CD14-positive monocyte (primary cell): Measurements from ENCODE around the gene BIK. TPM values are rescaled to one million over a fixed set of nuclear protein-coding genes. Genes with fewer than 3 reads are reported as not detected.

Experiments
- DNase-seq, 3 donors: peaks; one replicate each; pipeline ENCODE4 v3.0.0-alpha.2; 2011 to 2022
- H2AFZ ChIP-seq: 2 replicates; pipeline ENCODE4 v1.6.0; 2012; ENCODE audit warnings: mild to moderate bottlenecking, low read depth, low read length, inconsistent platforms; ENCODE audit not compliant: insufficient read depth, poor library complexity, severe bottlenecking
- H3K27ac ChIP-seq, 2 donors: 1 replicate in 1 of 2; 2 replicates in 1 of 2; pipeline ENCODE4 v1.5.1; 2012 to 2013; ENCODE audit warnings: low read length in 2 of 2, control low read depth in 1 of 2, inconsistent platforms in 1 of 2, low read depth in 1 of 2, mild to moderate bottlenecking in 1 of 2
- H3K27me3 ChIP-seq, 2 donors: one replicate each; pipeline versions ENCODE4 v1.6.0 to v1.6.1; 2011 to 2013; ENCODE audit warnings: low read length in 2 of 2; ENCODE audit not compliant: control insufficient read depth in 2 of 2, insufficient read depth in 2 of 2
- H3K36me3 ChIP-seq, 2 donors: replicated peaks in 1 of 2; 1 replicate in 1 of 2; 2 replicates in 1 of 2; pipeline versions ENCODE4 v1.5.1 to v1.6.1; 2012 to 2013; ENCODE audit warnings: low read length in 2 of 2, control low read depth in 1 of 2, inconsistent platforms in 1 of 2, mild to moderate bottlenecking in 1 of 2; ENCODE audit not compliant: insufficient read depth in 2 of 2, control insufficient read depth in 1 of 2
- H3K4me1 ChIP-seq, 2 donors: 1 replicate in 1 of 2; 2 replicates in 1 of 2; pipeline versions ENCODE4 v1.5.1 to v1.6.1; 2012 to 2013; ENCODE audit warnings: low read length in 2 of 2, control low read depth in 1 of 2, inconsistent platforms in 1 of 2, mild to moderate bottlenecking in 1 of 2, moderate library complexity in 1 of 2; ENCODE audit not compliant: insufficient read depth in 2 of 2, control insufficient read depth in 1 of 2
- H3K4me2 ChIP-seq: replicated peaks from 2 replicates; pipeline ENCODE3; 2012; ENCODE audit warnings: low read length, moderate library complexity, mild to moderate bottlenecking; ENCODE audit not compliant: poor library complexity, severe bottlenecking; ENCODE audit errors: extremely low read depth
- H3K4me3 ChIP-seq, 3 experiments: fragments of 200-600 bp in 1 of 3; sonication (generic) in 1 of 3; replicated peaks in 1 of 3; 1 replicate in 2 of 3; 2 replicates in 1 of 3; pipeline ENCODE4 v1.5.1; 2011 to 2013; ENCODE audit warnings: low read length in 3 of 3, mild to moderate bottlenecking in 3 of 3, control low read depth in 2 of 3, low read depth in 2 of 3, inconsistent platforms in 1 of 3, moderate library complexity in 1 of 3
- H3K79me2 ChIP-seq: 2 replicates; pipeline ENCODE4 v1.6.0; 2012; ENCODE audit warnings: mild to moderate bottlenecking, control low read depth, inconsistent platforms, low read length, moderate library complexity; ENCODE audit not compliant: insufficient read depth
- H3K9ac ChIP-seq: 2 replicates; pipeline ENCODE4 v1.6.0; 2017; ENCODE audit warnings: low read length, mild to moderate bottlenecking; ENCODE audit not compliant: insufficient read depth, poor library complexity, severe bottlenecking
- H3K9me3 ChIP-seq, 2 donors: replicated peaks in 1 of 2; 1 replicate in 1 of 2; 2 replicates in 1 of 2; pipeline versions ENCODE4 v1.5.1 to v1.6.1; 2012 to 2013; ENCODE audit warnings: low read length in 2 of 2, control low read depth in 1 of 2; ENCODE audit not compliant: control insufficient read depth in 1 of 2, insufficient read depth in 1 of 2
- H4K20me1 ChIP-seq: 2 replicates; pipeline ENCODE4 v1.6.0; 2012; ENCODE audit warnings: mild to moderate bottlenecking, low read length, control low read depth, moderate library complexity; ENCODE audit not compliant: insufficient read depth
- H3K27ac Mint-ChIP-seq, 7 donors: one replicate each; pipeline ENCODE4 v1.8.0; 2020; ENCODE audit warnings: mild to moderate bottlenecking in 7 of 7, mixed read lengths in 7 of 7, moderate library complexity in 6 of 7, inconsistent platforms in 2 of 7
- H3K27me3 Mint-ChIP-seq, 3 donors: one replicate each; pipeline ENCODE4 v1.8.0; 2021 to 2022; ENCODE audit warnings: low read depth in 3 of 3, mild to moderate bottlenecking in 3 of 3, mixed read lengths in 3 of 3, moderate library complexity in 3 of 3, inconsistent platforms in 1 of 3
- H3K36me3 Mint-ChIP-seq, 2 donors: one replicate each; pipeline ENCODE4 v1.8.0; 2020; ENCODE audit warnings: mixed read lengths in 2 of 2, inconsistent platforms in 1 of 2, mild to moderate bottlenecking in 1 of 2
- H3K4me1 Mint-ChIP-seq: one replicate; pipeline ENCODE4 v1.8.0; 2020; ENCODE audit warnings: mild to moderate bottlenecking, mixed read lengths
- H3K4me3 Mint-ChIP-seq, 2 donors: one replicate each; pipeline ENCODE4 v1.8.0; 2020; ENCODE audit warnings: mild to moderate bottlenecking in 2 of 2, mixed read lengths in 2 of 2, moderate library complexity in 1 of 2
- H3K9me3 Mint-ChIP-seq, 7 donors: one replicate each; pipeline ENCODE4 v1.8.0; 2020 to 2022; ENCODE audit warnings: mixed read lengths in 7 of 7, mild to moderate bottlenecking in 6 of 7, moderate library complexity in 6 of 7, inconsistent platforms in 2 of 7
- WGBS: methylation state at CpG from one replicate; pipeline ENCODE4 v1.1.5; 2013; ENCODE audit warnings: missing lambda C conversion rate; ENCODE audit not compliant: insufficient coverage; 5-methylcytosine and 5-hydroxymethylcytosine counted together
- intact Hi-C, 2 donors: fragments of 100-400 bp; cut with micrococcal nuclease; formaldehyde crosslinking; loops; one replicate each; pipeline versions ENCODE4 v1.15.0 to v1.15.1; 2023
- polyA plus RNA-seq, 3 donors: library from polyadenylated mRNA; depleted of rRNA in 1 of 3; unstranded in 2 of 3; stranded (reverse) in 1 of 3; fragments of 300-500 nt in 2 of 3; fragments of >200 nt in 1 of 3; fragmentation: Illumina TruSeq in 2 of 3; gene quantifications; 1 replicate in 2 of 3; 2 replicates in 1 of 3; pipeline ENCODE4 v1.2.3, GENCODE V29; 2012 to 2021
- TF ChIP-seq, protein P1 (sequence below): fragments of 200-600 bp; IDR thresholded peaks from one replicate; pipeline ENCODE4 v1.8.0; 2022; ENCODE audit warnings: antibody characterized with exemption, mild to moderate bottlenecking

Gene BIK
- polyA plus RNA-seq, 3 donors = 0.96 to 3.1 (median 3.1) TPM

DNA sequence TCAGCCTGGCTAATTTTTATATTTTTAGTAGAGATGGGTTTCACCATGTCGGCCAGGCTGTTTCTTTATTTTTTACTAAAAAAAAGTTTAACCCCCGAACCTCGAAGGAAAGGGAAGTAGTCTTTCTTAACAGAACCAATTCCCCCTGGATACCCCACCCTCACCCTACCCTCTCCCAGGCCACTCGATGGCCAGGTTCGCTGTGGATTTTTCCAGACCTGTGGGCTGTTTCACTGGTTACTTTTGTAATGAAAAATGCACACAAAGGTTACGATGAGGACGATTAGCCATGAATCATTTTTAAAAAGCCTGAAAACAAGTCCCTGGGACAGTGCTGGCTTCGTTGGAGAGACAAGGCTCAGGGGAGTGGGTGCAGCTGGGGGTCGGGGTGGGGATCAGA lies 43.3 kb downstream of the BIK start:
- peak overlapping the region; percentile 72 to 79 for H3K27ac ChIP-seq
- peaks cover 57% of the 10 kb centered on the region for H4K20me1 ChIP-seq
- DNase-seq = no peak
- Mint-ChIP-seq H3K36me3 (peaks cover 0 to 24% of the 10 kb centered on the region in 2 donors), H3K9me3 (no peaks in the 10 kb centered on the region), H3K4me3 (peak overlapping the region; percentile 49 to 100), H3K27ac (peak overlapping the region; percentile 86 to 96 (median 93)), H3K4me1 (peaks cover 67% of the 10 kb centered on the region), H3K27me3 (peaks cover 0 to 2% (median 0%) of the 10 kb centered on the region in 3 donors)
- intact Hi-C loops = loop anchor here in 1 of 2 donors (2.0 to 10.0 kb wide), 5 partner anchors 33 to 537 kb away; partner anchors contain the start of genes PACSIN2 and TTLL12
- H3K4me2 ChIP-seq = peak overlapping the region; percentile 79
- 20% methylated on average over 1 of the region's 9 CpGs for WGBS
- H3K36me3 ChIP-seq = peaks cover 0 to 17% of the 10 kb centered on the region in 2 donors
- peak overlapping the region; percentile 5 to 98 (median 98) for H3K4me3 ChIP-seq
- H3K9me3 ChIP-seq = no peaks in the 10 kb centered on the region
- H3K9ac ChIP-seq = peak overlapping the region; percentile 32
- H3K79me2 ChIP-seq = peaks cover 87% of the 10 kb centered on the region
- peaks cover 70 to 85% of the 10 kb centered on the region in 2 donors for H3K4me1 ChIP-seq
- TF ChIP-seq, protein P1, sequence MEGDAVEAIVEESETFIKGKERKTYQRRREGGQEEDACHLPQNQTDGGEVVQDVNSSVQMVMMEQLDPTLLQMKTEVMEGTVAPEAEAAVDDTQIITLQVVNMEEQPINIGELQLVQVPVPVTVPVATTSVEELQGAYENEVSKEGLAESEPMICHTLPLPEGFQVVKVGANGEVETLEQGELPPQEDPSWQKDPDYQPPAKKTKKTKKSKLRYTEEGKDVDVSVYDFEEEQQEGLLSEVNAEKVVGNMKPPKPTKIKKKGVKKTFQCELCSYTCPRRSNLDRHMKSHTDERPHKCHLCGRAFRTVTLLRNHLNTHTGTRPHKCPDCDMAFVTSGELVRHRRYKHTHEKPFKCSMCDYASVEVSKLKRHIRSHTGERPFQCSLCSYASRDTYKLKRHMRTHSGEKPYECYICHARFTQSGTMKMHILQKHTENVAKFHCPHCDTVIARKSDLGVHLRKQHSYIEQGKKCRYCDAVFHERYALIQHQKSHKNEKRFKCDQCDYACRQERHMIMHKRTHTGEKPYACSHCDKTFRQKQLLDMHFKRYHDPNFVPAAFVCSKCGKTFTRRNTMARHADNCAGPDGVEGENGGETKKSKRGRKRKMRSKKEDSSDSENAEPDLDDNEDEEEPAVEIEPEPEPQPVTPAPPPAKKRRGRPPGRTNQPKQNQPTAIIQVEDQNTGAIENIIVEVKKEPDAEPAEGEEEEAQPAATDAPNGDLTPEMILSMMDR = no peak
- H3K27me3 ChIP-seq = no peaks in the 10 kb centered on the region
- no peak overlapping the region for H2AFZ ChIP-seq

DNA sequence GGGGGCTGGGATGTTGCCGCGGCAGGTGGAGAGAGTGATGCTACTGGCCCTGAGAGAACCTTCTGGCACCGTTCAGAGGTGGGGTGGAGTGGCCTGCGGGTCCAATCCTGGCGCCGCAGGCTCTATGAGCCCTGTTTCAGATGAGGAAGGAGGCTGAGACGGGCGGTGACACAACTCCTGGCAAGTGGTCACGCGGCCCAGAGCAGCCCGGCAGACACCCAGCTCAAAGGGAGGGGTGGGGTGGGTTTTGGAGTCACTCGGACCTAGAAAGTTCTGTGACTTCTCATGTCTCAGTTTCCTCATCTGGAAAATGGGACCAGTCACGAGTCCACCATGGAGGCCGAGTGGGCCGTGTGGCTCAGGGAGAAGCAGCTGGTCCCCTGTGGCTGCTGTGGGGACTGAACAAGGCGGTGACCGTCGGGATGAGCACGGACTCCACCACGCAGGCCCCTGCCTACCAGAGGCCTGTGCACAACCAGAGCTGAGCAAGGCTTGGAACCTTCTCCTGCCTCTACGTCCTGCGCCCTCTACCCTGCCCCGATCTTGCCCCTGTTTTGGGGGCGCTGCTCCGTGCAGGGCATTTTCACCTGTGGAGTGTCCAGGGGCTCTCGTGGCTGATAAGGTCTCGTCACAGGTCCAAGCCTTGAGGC lies 44.5 kb downstream of the BIK start:
- Mint-ChIP-seq H3K27me3 (peaks cover 0 to 2% (median 0%) of the 10 kb centered on the region in 3 donors), H3K4me3 (peak overlapping the region; percentile 54 to 100), H3K36me3 (peaks cover 4 to 32% of the 10 kb centered on the region in 2 donors), H3K4me1 (peaks cover 70% of the 10 kb centered on the region), H3K9me3 (no peaks in the 10 kb centered on the region), H3K27ac (peak overlapping the region; percentile 88 to 96 (median 93))
- intact Hi-C loops = loop anchor here in 1 of 2 donors (5.0 to 10.0 kb wide), 4 partner anchors 32 to 538 kb away; partner anchors contain the start of genes PACSIN2 and TTLL12
- no peaks in the 10 kb centered on the region for H3K27me3 ChIP-seq
- H3K4me2 ChIP-seq = peak overlapping the region; percentile 79
- peaks cover 68% of the 10 kb centered on the region for H4K20me1 ChIP-seq
- peak overlapping the region; percentile 79 to 87 for H3K27ac ChIP-seq
- peaks cover 9 to 28% of the 10 kb centered on the region in 2 donors for H3K36me3 ChIP-seq
- no peaks in the 10 kb centered on the region for H3K9me3 ChIP-seq
- peaks cover 72 to 90% of the 10 kb centered on the region in 2 donors for H3K4me1 ChIP-seq
- no peak overlapping the region for H2AFZ ChIP-seq
- TF ChIP-seq, protein P1 = no peak
- peaks cover 97% of the 10 kb centered on the region for H3K79me2 ChIP-seq
- WGBS = 53% methylated on average over 26 of the region's 27 CpGs
- peak overlapping the region; percentile 60 for H3K9ac ChIP-seq
- peak overlapping the region in 2 of 3 experiments; percentile 7 to 98 for H3K4me3 ChIP-seq
- peak; percentile 83 to 93 (median 86) for DNase-seq
